Vagina (tissue), 2 donors: ENCODE results near the gene NFYB. TPM values are rescaled to one million over a fixed set of nuclear protein-coding genes. Genes with fewer than 3 reads are reported as not detected.

Source experiments
- DNase-seq, 2 donors: peaks; one replicate each; pipeline ENCODE4 v3.0.0-alpha.2; 2017; ENCODE audit errors: extremely low spot score in 2 of 2
- H3K27ac ChIP-seq: fragments of 200-600 bp; sonication (generic); one replicate; pipeline ENCODE4 v1.5.1; 2019
- H3K27me3 ChIP-seq: fragments of 200-600 bp; sonication (generic); one replicate; pipeline ENCODE4 v1.5.1; 2019
- H3K36me3 ChIP-seq, 2 donors: fragments of 200-600 bp; sonication (generic); one replicate each; pipeline ENCODE4 v1.5.1; 2017 to 2019
- H3K4me1 ChIP-seq: fragments of 200-600 bp; sonication (generic); one replicate; pipeline ENCODE4 v1.5.1; 2019
- H3K4me3 ChIP-seq, 2 donors: fragments of 200-600 bp; sonication (generic); 1 replicate in 1 of 2; 2 replicates in 1 of 2; pipeline ENCODE4 v1.5.1; 2016 to 2019
- H3K9me3 ChIP-seq: fragments of 200-600 bp; sonication (generic); one replicate; pipeline ENCODE4 v1.5.1; 2019
- POLR2A ChIP-seq, 2 donors: fragments of 450-650 bp; IDR thresholded peaks; one replicate each; pipeline ENCODE4 v1.6.1; 2017; ENCODE audit warnings: antibody characterized with exemption in 2 of 2, mild to moderate bottlenecking in 2 of 2, moderate library complexity in 2 of 2
- POLR2AphosphoS5 ChIP-seq, 2 donors: sonication (generic); formaldehyde crosslinking; IDR thresholded peaks; one replicate each; pipeline ENCODE4 v1.9.0; 2017; ENCODE audit warnings: antibody characterized with exemption in 2 of 2, mild to moderate bottlenecking in 2 of 2, low read depth in 1 of 2; ENCODE audit not compliant: insufficient read depth in 1 of 2
- intact Hi-C: fragments of 100-400 bp; cut with DNase I; formaldehyde crosslinking; loops from one replicate; pipeline ENCODE4 v1.15.1; 2023
- total RNA-seq: library from RNA; depleted of rRNA; stranded (reverse); fragments of >200 nt; gene quantifications from one replicate; pipeline ENCODE4 v1.2.3, GENCODE V29; 2016
- TF ChIP-seq, protein P1 (sequence below), 3 experiments: fragments of 450-650 bp in 2 of 3; fragments of 200-600 bp in 1 of 3; sonication (generic) in 1 of 3; IDR thresholded peaks; one replicate each; pipeline ENCODE4 v1.5.1; 2017 to 2019; ENCODE audit warnings: antibody characterized with exemption in 3 of 3, mild to moderate bottlenecking in 2 of 3, moderate library complexity in 2 of 3

Gene NFYB
- total RNA-seq, 1 donor from 2014 or later = 32.9 TPM

DNA sequence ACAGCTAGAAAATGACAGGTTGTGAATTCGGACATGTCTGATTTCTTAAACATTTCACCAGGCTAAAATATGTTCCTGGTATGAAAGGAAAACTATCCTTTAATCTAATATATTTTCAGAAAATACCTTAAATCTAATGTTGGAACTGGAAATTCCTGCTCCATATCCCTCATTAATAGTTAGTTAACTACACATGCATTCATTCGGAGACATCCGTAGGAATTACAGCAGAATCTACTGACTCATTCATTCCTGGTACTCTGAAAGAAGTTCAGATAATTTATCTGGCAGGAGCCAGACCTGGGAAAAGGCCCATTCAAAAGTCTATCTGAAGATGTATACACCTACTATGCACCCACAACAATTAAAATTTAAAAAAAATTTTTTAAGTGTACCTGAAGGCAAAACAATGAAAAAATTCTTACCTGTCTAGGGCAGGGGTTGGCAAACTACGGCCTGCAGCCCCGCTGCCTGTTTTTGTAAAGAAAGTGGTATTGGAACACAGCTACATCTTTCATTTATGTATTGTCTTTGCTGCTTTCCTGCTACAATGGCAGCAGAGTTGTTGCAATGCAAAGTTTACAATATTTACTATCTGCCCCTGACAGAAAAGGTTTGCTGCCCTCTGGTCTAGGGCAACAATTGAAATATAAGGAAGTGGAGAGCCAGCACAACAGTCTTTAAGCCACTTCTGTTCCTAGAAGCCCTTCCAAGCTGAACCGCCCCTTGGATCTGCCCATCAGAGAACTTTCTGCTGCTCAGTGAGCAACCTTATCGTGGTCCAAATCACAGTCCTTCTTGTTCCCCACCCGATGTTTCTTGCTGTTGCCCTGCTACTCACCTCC lies 17.9 kb upstream of the NFYB start:
- TF ChIP-seq POLR2A (IDR thresholded peaks at IDR 0.05) (no peak), POLR2AphosphoS5 (IDR thresholded peaks at IDR 0.05; ENCODE audit: insufficient read depth in 1 of 2, low read depth in 1 of 2) (no peak)
- TF ChIP-seq, protein P1, sequence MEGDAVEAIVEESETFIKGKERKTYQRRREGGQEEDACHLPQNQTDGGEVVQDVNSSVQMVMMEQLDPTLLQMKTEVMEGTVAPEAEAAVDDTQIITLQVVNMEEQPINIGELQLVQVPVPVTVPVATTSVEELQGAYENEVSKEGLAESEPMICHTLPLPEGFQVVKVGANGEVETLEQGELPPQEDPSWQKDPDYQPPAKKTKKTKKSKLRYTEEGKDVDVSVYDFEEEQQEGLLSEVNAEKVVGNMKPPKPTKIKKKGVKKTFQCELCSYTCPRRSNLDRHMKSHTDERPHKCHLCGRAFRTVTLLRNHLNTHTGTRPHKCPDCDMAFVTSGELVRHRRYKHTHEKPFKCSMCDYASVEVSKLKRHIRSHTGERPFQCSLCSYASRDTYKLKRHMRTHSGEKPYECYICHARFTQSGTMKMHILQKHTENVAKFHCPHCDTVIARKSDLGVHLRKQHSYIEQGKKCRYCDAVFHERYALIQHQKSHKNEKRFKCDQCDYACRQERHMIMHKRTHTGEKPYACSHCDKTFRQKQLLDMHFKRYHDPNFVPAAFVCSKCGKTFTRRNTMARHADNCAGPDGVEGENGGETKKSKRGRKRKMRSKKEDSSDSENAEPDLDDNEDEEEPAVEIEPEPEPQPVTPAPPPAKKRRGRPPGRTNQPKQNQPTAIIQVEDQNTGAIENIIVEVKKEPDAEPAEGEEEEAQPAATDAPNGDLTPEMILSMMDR (IDR thresholded peaks at IDR 0.05) = no peak
- intact Hi-C loops = no loop called here
- H3K4me3 ChIP-seq = no peak overlapping the region
- no peaks in the 10 kb centered on the region for H3K27me3 ChIP-seq
- no peaks in the 10 kb centered on the region for H3K9me3 ChIP-seq
- H3K27ac ChIP-seq = no peak overlapping the region
- no peak for DNase-seq
- no peaks in the 10 kb centered on the region for H3K36me3 ChIP-seq
- H3K4me1 ChIP-seq = no peaks in the 10 kb centered on the region

DNA sequence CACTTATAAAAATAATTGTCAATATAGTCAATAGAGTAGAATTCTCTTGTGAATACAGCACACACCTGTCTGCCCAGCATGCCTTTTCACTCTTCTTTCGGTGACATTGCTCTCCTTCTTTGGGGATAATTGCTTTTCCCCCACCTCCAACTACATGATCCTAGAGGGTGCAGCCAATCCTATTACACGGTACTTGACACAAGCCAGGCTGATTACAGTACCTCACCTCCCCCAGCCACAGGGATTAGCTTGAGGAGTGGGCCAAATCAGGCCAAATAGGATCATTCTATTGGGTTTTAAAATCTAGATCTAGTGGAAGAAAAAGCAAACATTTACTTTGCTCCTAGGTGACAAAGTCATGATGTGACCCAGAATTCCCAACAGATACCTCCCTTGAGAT lies 16.8 kb upstream of the NFYB start:
- no peak for DNase-seq
- intact Hi-C loops = no loop called here
- TF ChIP-seq POLR2A (IDR thresholded peaks at IDR 0.05) (no peak), POLR2AphosphoS5 (IDR thresholded peaks at IDR 0.05; ENCODE audit: insufficient read depth in 1 of 2, low read depth in 1 of 2) (no peak)
- TF ChIP-seq, protein P1 (IDR thresholded peaks at IDR 0.05) = no peak
- Histone ChIP-seq H3K4me3 (no peak overlapping the region), H3K27ac (no peak overlapping the region), H3K27me3 (no peaks in the 10 kb centered on the region), H3K4me1 (no peaks in the 10 kb centered on the region), H3K9me3 (no peaks in the 10 kb centered on the region), H3K36me3 (no peaks in the 10 kb centered on the region)

DNA sequence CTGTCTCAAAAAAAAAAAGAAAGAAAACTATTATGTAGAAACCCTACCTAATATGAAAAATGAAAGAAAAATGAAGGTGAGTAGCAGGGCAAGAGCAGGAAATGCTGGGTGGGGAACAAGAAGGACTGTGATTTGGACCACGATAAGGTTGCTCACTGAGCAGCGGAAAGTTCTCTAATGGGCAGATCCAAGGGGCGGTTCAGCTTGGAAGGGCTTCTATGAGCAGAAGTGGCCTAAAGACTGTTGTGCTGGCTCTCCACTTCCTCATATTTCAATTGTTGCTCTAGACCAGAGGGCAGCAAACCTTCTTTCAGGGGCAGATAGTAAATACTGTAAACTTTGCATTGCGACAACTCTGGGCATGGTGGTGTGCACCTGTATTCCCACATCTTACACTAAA lies 16.3 kb upstream of the NFYB start:
- DNase-seq = no peak
- Histone ChIP-seq H3K4me3 (no peak overlapping the region), H3K9me3 (no peaks in the 10 kb centered on the region), H3K27ac (no peak overlapping the region), H3K4me1 (no peaks in the 10 kb centered on the region), H3K27me3 (no peaks in the 10 kb centered on the region), H3K36me3 (no peaks in the 10 kb centered on the region)
- intact Hi-C loops = no loop called here
- TF ChIP-seq POLR2A (IDR thresholded peaks at IDR 0.05) = no peak
- no peak for TF ChIP-seq POLR2AphosphoS5 (IDR thresholded peaks at IDR 0.05; ENCODE audit: insufficient read depth in 1 of 2, low read depth in 1 of 2)
- TF ChIP-seq, protein P1 (IDR thresholded peaks at IDR 0.05) = no peak

DNA sequence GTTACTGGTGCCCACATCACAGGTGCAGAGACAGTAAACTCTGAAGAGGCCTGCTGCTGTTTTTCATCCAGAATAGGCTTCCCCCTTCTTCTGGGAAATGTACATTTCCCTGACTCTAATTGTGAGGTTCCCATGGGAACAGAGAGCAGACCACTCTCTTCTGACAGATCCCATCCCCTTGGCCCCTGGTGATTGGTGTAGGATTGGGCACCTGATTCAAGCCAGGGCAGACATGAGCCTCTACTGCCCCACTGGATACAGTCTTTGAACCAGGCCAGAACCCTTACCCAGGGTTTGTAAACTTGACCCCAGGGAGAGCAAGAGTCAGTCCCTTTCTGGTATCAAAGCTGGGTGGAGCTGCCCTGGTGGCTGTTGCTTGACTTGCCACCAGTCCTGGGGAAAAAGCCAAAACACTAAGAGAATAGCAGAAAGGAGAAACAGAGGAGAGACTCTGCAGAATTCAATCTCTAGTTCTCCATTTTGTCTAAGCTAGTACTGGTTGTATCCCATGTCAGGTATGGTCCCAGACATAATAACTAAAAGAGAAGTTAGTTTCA lies 14.8 kb upstream of the NFYB start:
- TF ChIP-seq, protein P1 (IDR thresholded peaks at IDR 0.05) = no peak
- no peak for TF ChIP-seq POLR2A (IDR thresholded peaks at IDR 0.05)
- no peak for TF ChIP-seq POLR2AphosphoS5 (IDR thresholded peaks at IDR 0.05; ENCODE audit: insufficient read depth in 1 of 2, low read depth in 1 of 2)
- intact Hi-C loops = no loop called here
- Histone ChIP-seq H3K27ac (no peak overlapping the region), H3K4me3 (no peak overlapping the region), H3K27me3 (no peaks in the 10 kb centered on the region), H3K9me3 (no peaks in the 10 kb centered on the region), H3K36me3 (no peaks in the 10 kb centered on the region), H3K4me1 (no peaks in the 10 kb centered on the region)
- DNase-seq = no peak

DNA sequence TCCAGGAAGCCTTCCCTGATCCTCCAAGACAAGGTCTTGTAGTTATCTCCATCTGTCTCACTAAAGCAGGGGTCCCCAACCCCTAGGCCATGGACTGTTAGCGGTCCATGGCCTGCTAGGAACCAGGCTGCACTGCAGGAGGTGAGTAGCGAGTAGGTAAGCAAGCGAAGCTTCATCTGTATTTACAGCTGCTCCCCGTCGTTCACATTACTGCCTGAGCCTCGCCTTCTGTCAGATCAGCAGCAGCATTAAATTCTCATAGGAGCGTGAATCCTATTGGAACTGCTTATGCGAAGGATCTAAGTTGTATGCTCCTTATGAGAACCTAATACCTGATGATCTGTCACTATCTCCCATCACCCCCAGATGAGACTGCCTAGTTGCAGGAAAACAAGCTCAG lies 12.4 kb upstream of the NFYB start:
- Histone ChIP-seq H3K27ac (no peak overlapping the region), H3K9me3 (no peaks in the 10 kb centered on the region), H3K4me1 (no peaks in the 10 kb centered on the region), H3K36me3 (no peaks in the 10 kb centered on the region), H3K4me3 (no peak overlapping the region), H3K27me3 (no peaks in the 10 kb centered on the region)
- intact Hi-C loops = no loop called here
- TF ChIP-seq, protein P1 (IDR thresholded peaks at IDR 0.05) = no peak
- no peak for TF ChIP-seq POLR2A (IDR thresholded peaks at IDR 0.05)
- no peak for TF ChIP-seq POLR2AphosphoS5 (IDR thresholded peaks at IDR 0.05; ENCODE audit: insufficient read depth in 1 of 2, low read depth in 1 of 2)
- no peak for DNase-seq
